Activated naive CD8-positive, alpha-beta T cell (primary cell): ENCODE measurements around the gene PAK2.
"Not testable (repeated sequence)": the region's sequence is repeated elsewhere in the genome, so short reads cannot be mapped to it uniquely, and the experiment has no call there.

Experiments
- H3K27ac Mint-ChIP-seq: one replicate; pipeline ENCODE4 v1.8.0; 2021; ENCODE audit warnings: mixed read lengths
- H3K27me3 Mint-ChIP-seq: one replicate; pipeline ENCODE4 v1.8.0; 2021; ENCODE audit warnings: mixed read lengths
- H3K36me3 Mint-ChIP-seq: one replicate; pipeline ENCODE4 v1.8.0; 2021; ENCODE audit warnings: mixed read lengths
- H3K4me1 Mint-ChIP-seq: one replicate; pipeline ENCODE4 v1.8.0; 2021; ENCODE audit warnings: low read depth, mixed read lengths
- H3K4me3 Mint-ChIP-seq: one replicate; pipeline ENCODE4 v1.8.0; 2021; ENCODE audit warnings: mild to moderate bottlenecking, mixed read lengths
- H3K9me3 Mint-ChIP-seq: one replicate; pipeline ENCODE4 v1.8.0; 2021; ENCODE audit warnings: low read depth, mixed read lengths

Gene PAK2

GRCh38 chr3:196837819-196838420 is 98.3 kb downstream of the PAK2 start:
- Mint-ChIP-seq H3K36me3 (no peaks in the 10 kb centered on the region), H3K9me3 (no peaks in the 10 kb centered on the region), H3K4me1 (no peaks in the 10 kb centered on the region), H3K4me3 (no peak overlapping the region), H3K27ac (no peak overlapping the region), H3K27me3 (no peaks in the 10 kb centered on the region)

DNA sequence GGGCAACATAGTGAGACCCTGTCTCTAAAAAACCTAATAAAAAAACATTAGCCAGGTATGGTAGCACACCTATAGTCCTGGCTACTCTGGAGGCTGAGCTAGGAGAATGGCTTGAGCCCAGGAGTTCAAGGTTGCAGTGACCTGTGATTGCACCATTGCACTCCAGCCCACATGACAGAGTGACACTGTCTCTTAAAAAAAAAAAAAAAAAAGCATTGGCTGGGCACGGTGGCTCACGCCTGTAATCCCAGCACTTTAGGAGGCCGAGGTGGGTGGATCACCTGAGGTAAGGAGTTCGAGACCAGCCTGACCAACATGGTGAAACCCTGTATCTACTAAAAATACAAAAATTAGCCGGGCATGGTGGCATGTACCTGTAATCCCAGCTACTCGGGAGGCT is 99.7 kb downstream of the PAK2 start:
- H3K4me1 Mint-ChIP-seq, H3K36me3 Mint-ChIP-seq, H3K9me3 Mint-ChIP-seq, H3K27ac Mint-ChIP-seq, H3K4me3 Mint-ChIP-seq, H3K27me3 Mint-ChIP-seq: not testable (repeated sequence)

GRCh38 chr3:196842567-196843434 is 103.1 kb downstream of the PAK2 start:
- Mint-ChIP-seq H3K27ac (no peak overlapping the region), H3K9me3 (no peaks in the 10 kb centered on the region), H3K4me1 (no peaks in the 10 kb centered on the region), H3K4me3 (no peak overlapping the region), H3K27me3 (no peaks in the 10 kb centered on the region), H3K36me3 (no peaks in the 10 kb centered on the region)

DNA sequence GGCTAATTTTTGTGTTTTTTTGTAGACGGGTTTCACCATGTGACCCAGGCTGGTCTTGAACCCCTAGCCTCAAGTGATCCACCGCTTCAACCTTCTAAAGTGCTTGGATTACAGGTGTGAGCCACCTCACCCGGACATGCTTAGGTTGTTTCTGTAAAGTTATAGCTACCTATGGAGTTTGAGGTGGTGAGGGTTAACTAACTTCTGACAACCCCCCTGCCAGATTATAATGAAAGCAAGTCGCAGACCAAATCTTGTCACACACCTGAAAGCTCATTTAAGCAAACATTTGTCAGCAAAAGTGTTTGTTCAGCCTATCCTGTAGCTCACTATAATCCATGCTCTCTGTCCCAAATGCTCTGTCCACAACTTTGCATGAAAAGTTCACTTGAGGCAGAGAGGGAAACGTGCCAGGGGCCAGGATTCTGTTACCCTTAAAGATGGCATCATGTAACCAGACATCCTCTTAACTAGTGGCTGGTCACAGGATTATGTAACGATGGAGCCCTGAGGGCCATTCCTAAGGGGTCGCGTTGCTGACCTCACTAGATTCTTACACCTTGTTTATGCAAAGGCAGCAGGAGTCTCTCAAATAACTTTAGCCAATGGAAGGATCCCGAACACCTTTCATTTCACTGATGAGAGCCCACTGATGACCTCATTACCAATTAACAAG is 103.9 kb downstream of the PAK2 start:
- no peak overlapping the region for H3K4me3 Mint-ChIP-seq
- no peaks in the 10 kb centered on the region for H3K9me3 Mint-ChIP-seq
- H3K4me1 Mint-ChIP-seq = no peaks in the 10 kb centered on the region
- H3K27me3 Mint-ChIP-seq = no peaks in the 10 kb centered on the region
- no peaks in the 10 kb centered on the region for H3K36me3 Mint-ChIP-seq
- no peak overlapping the region for H3K27ac Mint-ChIP-seq

DNA sequence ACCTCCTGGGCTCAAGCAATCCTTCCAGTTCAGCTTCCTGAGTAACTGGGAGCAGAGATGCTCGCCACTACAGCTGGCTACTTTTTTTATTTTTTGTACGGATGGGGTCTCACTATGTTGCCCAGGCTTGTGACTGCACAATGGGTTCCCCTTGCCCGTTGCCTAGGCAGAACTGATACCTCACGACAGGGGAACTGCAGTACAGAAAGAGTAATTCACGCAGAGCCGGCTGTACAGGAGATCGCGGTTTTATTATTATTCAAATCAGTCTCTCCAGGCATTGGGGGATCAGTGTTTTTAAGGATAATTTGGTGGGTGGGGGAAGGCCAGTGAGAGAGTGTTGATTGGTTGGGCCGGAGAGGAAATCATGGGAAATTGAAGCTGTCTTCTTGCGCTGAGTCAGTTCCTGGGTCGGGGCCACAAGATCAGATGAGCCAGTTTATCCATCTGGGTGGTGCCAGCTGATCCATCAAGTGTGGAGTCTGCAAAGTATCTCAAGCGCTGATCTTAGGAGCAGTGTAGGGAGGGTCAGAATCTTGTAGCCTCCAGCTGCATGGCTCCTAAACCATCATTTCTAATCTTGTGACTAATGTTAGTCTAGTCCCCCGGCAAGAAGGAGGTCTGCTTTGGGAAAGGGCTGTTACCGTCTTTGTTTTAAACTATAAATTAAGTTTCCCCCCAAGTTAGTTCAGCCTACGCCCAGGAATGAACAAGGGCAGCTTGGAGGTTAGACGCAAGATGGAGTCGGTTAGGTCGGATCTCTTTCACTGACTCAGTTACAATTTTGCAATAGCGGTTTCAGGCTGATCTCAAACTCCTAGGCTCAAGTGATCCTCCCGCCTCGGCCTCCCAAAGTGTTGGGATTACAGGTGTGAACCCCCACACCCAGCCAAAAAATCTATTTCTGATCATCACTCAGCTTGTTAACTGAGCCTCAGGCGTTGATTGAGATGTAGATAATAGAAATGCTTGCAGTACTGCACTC is 104.9 kb downstream of the PAK2 start:
- H3K4me1 Mint-ChIP-seq, H3K27ac Mint-ChIP-seq, H3K4me3 Mint-ChIP-seq, H3K36me3 Mint-ChIP-seq, H3K9me3 Mint-ChIP-seq, H3K27me3 Mint-ChIP-seq: not testable (repeated sequence)

- H3K27me3 Mint-ChIP-seq, H3K4me1 Mint-ChIP-seq, H3K36me3 Mint-ChIP-seq, H3K27ac Mint-ChIP-seq, H3K9me3 Mint-ChIP-seq, H3K4me3 Mint-ChIP-seq: not testable (repeated sequence)
Measured at GRCh38 chr3:196848375-196848774, 108.7 kb downstream of the PAK2 start.

- Mint-ChIP-seq H3K9me3 (no peaks in the 10 kb centered on the region), H3K4me1 (no peaks in the 10 kb centered on the region), H3K27me3 (no peaks in the 10 kb centered on the region), H3K36me3 (no peaks in the 10 kb centered on the region), H3K4me3 (no peak overlapping the region), H3K27ac (no peak overlapping the region)
Measured at GRCh38 chr3:196849180-196849741, 109.6 kb downstream of the PAK2 start.

GRCh38 chr3:196863000-196863399 is 123.3 kb downstream of the PAK2 start:
- H3K27ac Mint-ChIP-seq, H3K36me3 Mint-ChIP-seq, H3K4me3 Mint-ChIP-seq, H3K27me3 Mint-ChIP-seq, H3K4me1 Mint-ChIP-seq, H3K9me3 Mint-ChIP-seq: not testable (repeated sequence)

DNA sequence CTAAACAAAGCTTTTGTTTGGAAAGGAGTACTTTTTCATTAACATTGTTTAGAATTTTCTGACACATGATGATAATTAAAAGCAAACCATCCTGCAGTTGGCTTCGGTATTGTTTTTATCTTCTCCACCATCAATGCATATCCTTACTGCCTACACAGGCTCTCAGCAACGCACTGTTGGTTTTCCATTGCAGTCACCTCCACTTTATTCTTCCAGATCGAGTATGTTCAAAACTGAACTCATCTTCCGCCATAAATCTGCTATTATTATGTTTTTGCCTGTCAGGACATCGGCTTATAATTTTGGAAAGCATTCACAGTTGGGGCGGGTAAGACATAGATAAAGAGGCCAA is 127.5 kb downstream of the PAK2 start:
- no peaks in the 10 kb centered on the region for H3K9me3 Mint-ChIP-seq
- peak overlapping the region; percentile 93 for H3K27ac Mint-ChIP-seq
- H3K4me1 Mint-ChIP-seq = peaks cover 27% of the 10 kb centered on the region
- H3K36me3 Mint-ChIP-seq = peaks cover 4% of the 10 kb centered on the region
- no peaks in the 10 kb centered on the region for H3K27me3 Mint-ChIP-seq
- peak overlapping the region; percentile 94 for H3K4me3 Mint-ChIP-seq

DNA sequence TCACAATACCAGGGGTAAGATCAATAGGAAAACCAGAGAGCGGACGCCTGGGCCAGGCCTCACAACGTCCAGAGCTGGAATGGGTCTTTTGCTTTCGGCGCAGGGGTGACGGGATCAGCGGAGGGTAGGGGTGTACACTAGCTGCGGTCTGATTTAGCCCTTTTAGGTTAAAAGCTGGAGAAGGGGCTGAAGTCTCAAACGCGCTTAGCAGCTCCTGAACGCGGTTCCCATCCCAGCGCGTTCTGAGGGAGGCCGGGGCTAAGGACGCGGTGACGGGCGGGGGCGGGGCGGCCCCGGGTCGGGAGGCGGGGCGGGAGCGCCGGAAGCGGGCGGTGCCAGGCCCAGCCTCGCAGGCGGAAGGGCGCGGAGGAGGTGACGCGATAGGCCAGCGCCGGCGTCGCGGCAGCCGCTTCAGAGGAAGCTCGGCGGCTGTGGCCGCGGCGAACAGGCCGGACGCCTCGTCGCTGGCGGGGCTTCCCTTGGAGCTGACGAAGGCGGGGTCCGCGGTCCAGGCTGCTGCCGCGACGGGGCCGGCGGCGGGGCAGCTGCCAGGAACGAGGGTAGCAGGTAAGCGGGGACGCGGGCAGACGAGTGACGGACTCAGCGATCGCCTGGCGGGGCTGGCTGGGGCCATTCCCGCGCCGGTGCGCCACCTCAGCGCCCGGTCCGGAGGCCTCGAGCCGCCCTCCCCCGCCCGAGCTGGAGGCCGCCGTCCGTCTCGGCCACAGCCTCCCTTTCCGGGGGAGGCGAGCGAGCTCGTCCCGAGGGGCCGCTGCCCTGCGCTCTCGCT is 128.0 kb downstream of the PAK2 start, which contains the start of gene SENP5:
SENP5 (plus strand) TSS at position 414 of the 790 bp plus-strand sequence. CDS start 17,262 bp downstream, outside the sequence.
- H3K27ac Mint-ChIP-seq = peak within 1 kb of the TSS; percentile 94
- H3K4me3 Mint-ChIP-seq = peak within 1 kb of the TSS; percentile 98
- H3K36me3 Mint-ChIP-seq = peaks cover 4% of the 10 kb centered on the region
- H3K27me3 Mint-ChIP-seq = no peaks in the 10 kb centered on the region
- H3K9me3 Mint-ChIP-seq = no peaks in the 10 kb centered on the region
- H3K4me1 Mint-ChIP-seq = peaks cover 32% of the 10 kb centered on the region

DNA sequence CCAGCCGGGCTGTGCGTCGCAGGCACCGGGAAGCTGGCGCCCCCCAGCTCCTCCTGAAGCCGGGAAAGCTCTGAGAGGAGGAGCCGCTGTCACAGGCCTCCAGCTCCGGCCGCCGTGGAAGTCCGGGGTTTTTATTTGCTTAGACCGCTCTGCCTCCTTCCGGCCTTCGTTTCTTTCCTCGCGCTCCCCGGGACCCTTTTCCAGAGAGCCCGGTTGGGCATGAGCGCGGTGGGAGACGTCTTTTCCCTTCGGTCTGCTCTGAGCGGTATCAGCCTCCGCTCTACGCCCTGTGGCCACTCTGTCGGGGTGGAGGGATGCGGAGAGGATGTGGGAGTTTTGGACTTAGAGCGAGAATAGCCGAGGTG is 128.6 kb downstream of the PAK2 start:
- H3K4me3 Mint-ChIP-seq = peak overlapping the region; percentile 98
- peak overlapping the region; percentile 94 for H3K27ac Mint-ChIP-seq

DNA sequence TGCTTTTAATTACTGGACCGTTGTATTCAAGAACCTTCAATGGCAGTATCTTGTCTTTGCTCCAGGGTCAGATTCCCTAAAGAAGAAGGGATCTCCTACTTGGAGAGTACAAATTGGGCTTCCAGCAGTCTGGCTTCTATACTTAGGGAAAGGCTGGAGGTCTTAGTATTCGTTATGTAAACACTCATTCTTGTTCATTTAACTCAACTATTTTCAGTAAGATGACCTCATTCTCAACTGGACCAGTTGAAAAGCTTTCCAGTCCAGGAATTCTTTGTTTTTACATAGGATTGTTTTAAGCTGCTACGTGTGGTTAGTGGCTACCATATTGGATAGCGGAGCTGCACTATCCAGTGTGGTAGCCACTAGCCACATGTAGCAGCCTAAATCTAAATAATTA is 132.7 kb downstream of the PAK2 start:
- Mint-ChIP-seq H3K27ac (no peak overlapping the region), H3K9me3 (no peaks in the 10 kb centered on the region), H3K4me3 (no peak overlapping the region), H3K36me3 (no peaks in the 10 kb centered on the region), H3K27me3 (no peaks in the 10 kb centered on the region), H3K4me1 (peaks cover 45% of the 10 kb centered on the region)

More for the DNA sequence above, 128.6 kb downstream of the PAK2 start:
- H3K4me1 Mint-ChIP-seq = peaks cover 32% of the 10 kb centered on the region
- H3K27me3 Mint-ChIP-seq = no peaks in the 10 kb centered on the region
- H3K36me3 Mint-ChIP-seq = peaks cover 2% of the 10 kb centered on the region
- H3K9me3 Mint-ChIP-seq = no peaks in the 10 kb centered on the region

DNA sequence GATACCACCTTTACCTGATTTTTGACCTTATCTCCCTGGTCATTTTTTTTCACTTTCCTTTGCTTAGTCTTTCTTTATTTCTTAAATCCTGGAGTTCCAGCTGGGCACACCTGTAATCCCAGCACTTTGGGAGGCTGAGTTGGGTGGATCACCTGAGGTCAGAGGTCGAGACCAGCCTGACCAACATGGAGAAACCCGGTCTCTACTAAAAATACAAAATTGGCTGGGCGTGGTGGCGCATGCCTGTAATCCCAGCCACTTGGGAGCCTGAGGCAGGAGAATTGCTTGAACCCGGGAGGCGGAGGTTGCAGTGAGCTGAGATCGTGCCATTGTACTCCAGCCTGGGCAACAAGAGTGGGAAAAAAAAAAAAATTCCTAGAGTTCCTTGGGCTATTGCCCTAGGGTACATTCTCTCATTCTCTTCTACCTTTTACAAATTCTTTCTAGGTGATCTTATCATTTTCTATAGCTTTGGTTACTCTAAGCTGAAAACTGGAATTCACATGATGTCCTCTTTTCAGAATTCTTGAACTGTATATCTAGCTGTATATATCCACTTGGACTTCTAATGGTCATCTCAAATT is 134.9 kb downstream of the PAK2 start:
- peaks cover 55% of the 10 kb centered on the region for H3K4me1 Mint-ChIP-seq
- H3K9me3 Mint-ChIP-seq, H3K36me3 Mint-ChIP-seq, H3K4me3 Mint-ChIP-seq, H3K27me3 Mint-ChIP-seq: not testable (repeated sequence)
- H3K27ac Mint-ChIP-seq = peak overlapping the region; percentile 30
